ENCODE results near the gene SLIT1.

The SLIT1 gene

DNA sequence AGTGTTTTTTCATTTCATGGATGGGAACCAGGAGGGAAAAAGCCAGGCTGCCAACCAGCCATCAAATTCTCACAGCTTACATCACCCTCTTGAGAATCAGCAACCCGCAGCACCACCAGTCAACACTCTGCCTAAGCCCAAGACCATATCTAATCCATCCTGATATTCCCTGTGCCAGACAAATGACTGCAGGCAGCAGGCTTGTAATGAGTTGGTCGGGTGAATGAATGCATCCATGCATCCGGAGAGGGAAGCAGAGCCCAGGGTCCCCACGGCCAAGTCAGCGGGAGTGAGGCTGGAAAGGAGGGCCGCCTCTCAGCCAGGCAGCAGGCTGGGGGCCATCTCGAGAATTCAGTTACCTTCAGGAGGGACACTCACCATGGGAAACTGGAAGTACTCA lies 46.9 kb downstream of the SLIT1 start:
- no peak for DNase-seq (ENCODE audit: low spot score)

DNA sequence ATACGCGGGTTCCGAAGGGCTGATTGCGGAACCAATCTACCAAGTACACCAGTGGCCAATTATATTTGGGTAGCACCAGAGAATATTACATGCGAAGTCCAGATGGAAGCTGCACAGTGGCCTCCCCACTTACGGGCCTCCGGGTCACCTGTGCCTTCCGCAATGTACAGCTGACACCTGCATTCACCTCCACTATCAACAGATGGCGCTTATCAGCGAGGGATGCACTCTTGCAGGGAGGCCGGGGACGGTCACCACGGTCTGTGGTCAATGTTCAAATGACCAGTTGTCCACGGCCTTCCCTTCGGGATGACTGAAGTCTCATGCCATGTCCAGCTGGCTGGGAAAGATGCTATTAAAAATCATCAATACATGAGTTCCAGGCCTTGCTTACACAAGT lies 47.6 kb downstream of the SLIT1 start:
- peak; percentile 80 for DNase-seq (ENCODE audit: low spot score)

DNA sequence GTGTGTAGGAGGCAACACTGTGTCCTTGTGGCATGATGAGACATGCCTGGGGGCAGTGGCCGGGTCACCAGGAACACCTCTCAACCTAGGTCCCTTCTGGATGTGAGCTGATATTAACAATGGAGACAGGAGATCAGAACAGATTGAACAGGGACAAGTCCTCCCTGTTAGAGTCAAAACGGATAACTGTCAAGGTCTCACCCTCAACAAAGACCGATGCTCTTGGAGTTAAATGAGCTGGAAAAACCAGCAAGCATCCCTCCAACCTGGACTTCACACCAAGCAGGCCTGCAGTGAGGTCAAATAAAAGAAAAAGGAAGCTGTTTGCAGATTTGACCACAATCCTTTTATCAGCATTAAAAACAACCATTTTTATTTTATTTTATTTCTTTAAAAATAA lies 49.0 kb downstream of the SLIT1 start:
- no peak for DNase-seq (ENCODE audit: low spot score)

DNA sequence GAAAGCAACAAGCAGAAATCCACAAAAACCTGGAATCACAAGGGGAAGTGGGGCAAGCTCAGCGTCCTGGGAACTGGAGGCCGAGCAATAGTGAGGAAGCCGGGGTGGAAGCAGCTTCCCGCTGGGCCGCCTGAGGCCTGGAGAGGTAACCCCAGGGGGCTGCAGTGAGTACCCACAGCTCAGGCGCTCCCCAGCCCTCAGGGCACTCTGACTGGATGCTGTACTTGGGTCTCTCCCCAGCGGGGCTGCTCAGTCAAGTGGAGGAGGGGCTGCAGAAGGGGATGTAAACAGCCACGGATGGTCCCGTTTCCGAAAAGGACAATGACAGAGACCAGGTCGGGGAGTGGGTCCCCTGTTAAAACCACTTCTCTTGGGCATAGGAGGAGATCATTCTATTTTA lies 50.3 kb downstream of the SLIT1 start:
- no peak for DNase-seq (ENCODE audit: low spot score)

GRCh38 chr10:97134983-97135382 lies 50.8 kb downstream of the SLIT1 start:
- DNase-seq (ENCODE audit: low spot score): no peak

DNA sequence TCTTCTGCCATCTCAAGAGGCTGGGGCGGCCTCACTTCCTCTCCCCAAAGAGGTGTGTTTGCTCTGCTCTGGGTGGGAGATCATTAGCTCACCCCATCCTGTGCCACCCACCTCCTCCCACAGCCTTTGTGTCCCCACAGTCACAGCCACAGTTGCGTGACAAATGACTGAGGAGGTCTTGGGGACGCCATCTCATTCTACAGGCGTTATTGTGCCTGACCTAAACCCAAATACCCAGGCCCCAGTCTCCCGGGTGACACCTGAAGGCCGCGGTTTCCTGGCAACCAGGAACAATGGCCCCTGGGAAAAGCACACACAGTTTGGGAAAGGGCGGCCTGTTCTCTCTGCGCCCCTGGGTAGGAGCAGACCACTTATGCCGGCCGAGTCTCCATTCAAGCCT lies 51.6 kb downstream of the SLIT1 start:
- DNase-seq (ENCODE audit: low spot score): no peak

DNA sequence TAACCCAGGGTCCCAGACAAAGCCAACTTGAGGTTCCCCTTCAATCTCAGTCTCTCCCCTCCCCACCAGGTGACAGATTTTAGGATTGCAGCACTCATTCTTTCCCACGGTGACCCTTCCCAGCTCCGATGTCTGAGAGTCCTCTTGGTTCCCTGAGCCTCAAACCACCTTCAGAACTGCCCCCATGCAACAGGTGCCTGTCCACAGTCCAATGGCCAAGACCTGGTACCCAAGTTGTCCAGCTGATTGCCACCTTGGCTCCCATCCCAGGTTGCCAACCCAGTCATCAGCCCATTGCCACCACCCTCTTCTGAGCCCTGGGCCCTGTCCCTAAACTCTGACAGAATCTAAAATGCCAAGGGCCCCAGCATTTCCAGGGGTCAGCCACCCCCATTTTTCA lies 53.5 kb downstream of the SLIT1 start:
- DNase-seq (ENCODE audit: low spot score): no peak

DNA sequence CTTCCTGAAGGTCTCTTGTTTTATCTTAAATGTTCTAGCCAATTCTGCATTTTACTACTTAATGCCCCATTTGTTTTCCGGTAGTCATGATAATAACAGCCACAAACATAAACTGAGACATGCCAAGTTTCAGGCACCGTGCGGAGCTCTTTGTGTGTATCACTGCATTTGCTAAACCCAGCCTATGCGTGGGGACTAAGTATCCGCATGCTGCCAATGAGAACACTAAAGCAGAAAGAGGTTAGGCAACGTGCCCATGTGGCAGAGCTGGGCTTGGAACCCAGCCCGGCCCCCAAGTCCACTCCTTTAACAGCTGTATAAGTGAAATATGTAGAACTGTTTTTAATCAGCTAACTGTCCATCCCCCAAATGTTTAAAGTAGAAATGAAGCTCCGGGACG lies 54.1 kb downstream of the SLIT1 start:
- DNase-seq (ENCODE audit: low spot score): no peak

DNA sequence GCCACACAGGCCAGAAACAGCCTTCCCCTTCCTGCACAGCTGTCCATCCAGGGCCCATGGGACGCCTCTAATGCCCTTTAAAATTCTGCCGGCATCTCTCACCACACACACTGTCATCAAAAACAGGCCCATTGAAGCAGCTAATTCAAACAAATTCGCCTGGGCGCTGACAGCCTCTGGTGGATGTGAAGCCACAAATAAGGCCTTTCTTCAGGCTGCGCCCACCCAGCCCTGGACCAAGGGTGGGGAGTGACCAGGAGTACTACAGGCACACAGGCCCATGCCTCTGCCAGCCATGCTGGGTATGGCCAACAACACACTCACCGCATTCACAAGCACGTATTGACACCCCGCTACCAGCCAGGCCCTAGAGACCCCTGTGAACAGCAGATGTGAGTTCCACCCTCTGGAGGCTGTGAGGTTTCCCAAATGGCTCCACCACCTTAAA lies 54.6 kb downstream of the SLIT1 start:
- DNase-seq (ENCODE audit: low spot score): no peak

- DNase-seq (ENCODE audit: low spot score): no peak
Measured at GRCh38 chr10:97129666-97130065, 56.1 kb downstream of the SLIT1 start.

GRCh38 chr10:97128516-97129154 lies 57.1 kb downstream of the SLIT1 start:
- no peak for DNase-seq (ENCODE audit: low spot score)

GRCh38 chr10:97128039-97128492 lies 57.7 kb downstream of the SLIT1 start:
- no peak for DNase-seq (ENCODE audit: low spot score)

DNA sequence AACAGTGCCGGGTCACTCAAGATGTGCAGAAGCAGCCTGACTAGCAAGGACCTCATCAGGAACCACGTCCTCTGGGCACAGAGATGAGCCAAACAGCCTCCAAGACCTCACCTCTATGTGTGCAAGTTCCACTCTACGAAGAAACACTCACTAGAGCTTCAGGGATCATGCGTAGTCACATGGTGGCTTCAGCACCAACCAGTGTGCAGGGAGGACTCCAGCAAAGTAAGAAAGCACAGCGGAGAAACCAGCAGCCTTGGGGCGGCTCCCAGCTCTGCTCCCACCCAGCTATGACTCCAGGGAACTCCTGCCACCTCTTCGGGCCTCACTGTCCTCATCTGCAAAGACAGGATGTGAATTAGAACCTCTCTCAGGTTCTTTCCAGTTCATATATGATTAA lies 58.2 kb downstream of the SLIT1 start:
- DNase-seq (ENCODE audit: low spot score): no peak

DNA sequence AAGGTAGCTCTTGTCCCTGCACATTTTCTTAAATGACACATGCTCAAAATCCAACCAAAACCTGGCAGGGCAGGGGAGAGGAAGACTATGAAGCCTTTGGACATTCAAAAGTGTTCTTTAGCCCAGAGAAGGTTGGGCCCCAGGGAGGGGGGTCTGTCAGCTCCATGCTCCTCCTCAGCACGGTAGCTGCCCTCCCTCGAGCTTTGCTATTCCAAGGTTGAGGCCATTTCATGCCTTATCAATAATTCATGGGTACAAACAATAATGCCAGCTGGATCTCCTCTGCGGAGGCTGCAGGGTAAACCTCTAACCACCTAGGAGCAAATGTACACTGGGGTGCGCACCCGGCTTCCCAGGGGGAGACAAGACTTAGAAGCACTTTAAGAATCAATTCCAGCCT lies 61.5 kb downstream of the SLIT1 start:
- no peak for DNase-seq (ENCODE audit: low spot score)

- no peak for DNase-seq (ENCODE audit: low spot score)
Measured at GRCh38 chr10:97123765-97124164, 62.0 kb downstream of the SLIT1 start.

GRCh38 chr10:97121041-97121440 lies 64.7 kb downstream of the SLIT1 start:
- no peak for DNase-seq (ENCODE audit: low spot score)

- DNase-seq (ENCODE audit: low spot score): no peak
Measured at GRCh38 chr10:97120370-97120769, 65.4 kb downstream of the SLIT1 start.

DNA sequence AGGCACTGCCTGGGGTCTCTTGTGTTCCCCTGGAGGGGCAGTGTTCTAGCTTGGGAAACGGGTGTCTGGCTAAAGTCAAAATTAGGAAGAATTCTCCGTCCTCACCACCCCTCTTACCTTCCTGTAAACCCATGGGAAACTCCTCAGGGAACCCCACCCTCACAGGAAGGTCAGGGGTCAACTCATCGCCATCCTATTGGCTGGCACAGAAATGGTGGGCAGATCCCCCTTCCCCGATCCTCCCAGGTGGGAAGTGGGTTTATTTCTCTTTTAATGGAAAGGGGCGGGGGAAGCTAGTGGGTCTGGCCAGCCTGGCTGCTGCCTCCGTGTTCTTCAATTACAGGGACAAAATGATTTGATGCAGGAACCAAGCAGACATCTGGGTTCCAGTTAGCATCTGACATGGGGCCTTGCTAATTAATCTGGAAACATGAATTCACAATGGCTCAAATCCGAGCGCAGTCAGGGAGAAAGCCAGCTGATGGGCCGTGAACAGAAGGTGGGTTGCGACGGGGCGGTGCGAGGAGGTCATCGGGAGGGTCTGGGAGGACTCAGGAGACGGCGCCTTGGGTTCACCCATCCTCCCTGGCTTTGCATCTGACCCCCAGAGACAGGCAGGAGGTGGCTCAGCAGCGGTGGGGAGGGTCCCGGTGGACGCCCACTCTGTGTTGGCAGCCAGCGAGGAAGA lies 66.6 kb downstream of the SLIT1 start:
- DNase-seq (ENCODE audit: low spot score): no peak

- DNase-seq (ENCODE audit: low spot score): no peak
Measured at GRCh38 chr10:97117372-97117771, 68.4 kb downstream of the SLIT1 start.

DNA sequence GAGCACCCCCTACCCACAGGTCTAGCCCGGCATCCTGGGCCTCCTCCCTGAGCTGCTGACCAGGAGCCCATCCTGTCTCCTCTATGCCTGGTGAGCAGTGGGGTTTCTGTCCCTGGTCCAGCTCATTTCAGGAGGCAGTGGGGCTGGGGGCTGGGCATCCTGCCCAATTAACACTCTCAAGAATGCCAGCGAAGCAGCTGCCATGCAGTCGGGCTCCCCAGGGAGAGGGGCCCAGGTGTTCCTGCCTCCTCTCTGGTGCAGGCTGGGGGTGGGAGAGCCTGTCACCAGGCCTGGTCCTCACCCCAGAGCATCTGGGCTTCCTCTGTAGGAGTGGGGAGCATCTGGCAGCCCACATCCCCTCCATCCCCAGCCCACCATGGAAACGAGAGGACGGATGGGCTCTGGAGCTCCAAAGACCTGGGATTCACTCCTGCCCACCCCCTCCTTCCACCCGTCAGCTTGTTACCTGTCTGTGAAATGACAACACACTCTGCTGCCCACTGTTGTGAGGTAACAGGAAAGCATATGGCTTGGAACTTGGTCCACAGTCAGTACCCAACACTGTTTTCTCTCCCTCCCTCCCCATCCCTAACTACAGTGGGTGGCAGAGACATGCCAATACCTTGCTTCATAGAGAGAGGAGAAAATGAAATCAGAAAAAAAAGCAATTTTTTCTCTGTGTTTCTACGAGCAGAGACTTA lies 69.1 kb downstream of the SLIT1 start:
- no peak for DNase-seq (ENCODE audit: low spot score)

DNA sequence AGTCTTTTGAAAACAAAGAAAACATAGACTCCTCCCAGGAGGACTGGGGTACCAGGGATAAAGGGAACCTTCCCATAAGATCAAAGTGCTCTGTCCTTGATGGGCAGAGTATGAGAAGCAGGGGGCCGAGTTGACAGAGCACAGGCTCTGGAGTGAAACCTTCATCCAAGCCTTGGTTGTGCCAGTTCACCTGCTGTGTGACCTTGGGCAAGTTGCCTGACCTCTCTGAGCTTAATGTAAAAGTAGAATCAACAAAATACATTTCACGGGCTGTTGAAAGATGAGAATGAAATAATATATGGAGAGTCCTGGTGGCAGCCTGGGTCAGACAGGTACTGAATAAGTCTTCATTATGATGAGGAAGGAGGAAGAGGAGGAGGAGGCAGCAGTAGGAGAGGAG lies 69.9 kb downstream of the SLIT1 start:
- DNase-seq (ENCODE audit: low spot score): no peak

- no peak for DNase-seq (ENCODE audit: low spot score)
Measured at GRCh38 chr10:97111615-97112014, 74.1 kb downstream of the SLIT1 start.

GRCh38 chr10:97109547-97109946 lies 76.2 kb downstream of the SLIT1 start:
- no peak for DNase-seq (ENCODE audit: low spot score)

Measured in iPS-NIHi11 (cell line).